Epidermal melanocyte (primary cell): ENCODE measurements around the gene CKMT2.

ENCODE experiments used
- DNase-seq: peaks from one replicate; pipeline ENCODE4 v3.0.0; 2011; ENCODE audit warnings: low spot score; ENCODE audit not compliant: insufficient read length

Gene CKMT2

GRCh38 chr5:81233080-81233634 lies at the start of gene CKMT2:
TSS of gene CKMT2 (plus strand) at chr5:81233322. CDS start at chr5:81251133, 17,811 bp downstream.
- no peak for DNase-seq

- DNase-seq = no peak
Measured at GRCh38 chr5:81183811-81184748, 49.0 kb upstream of the CKMT2 start.

GRCh38 chr5:81184749-81185110 lies 48.4 kb upstream of the CKMT2 start:
- no peak for DNase-seq

GRCh38 chr5:81187885-81188284 lies 45.2 kb upstream of the CKMT2 start:
- DNase-seq = no peak

GRCh38 chr5:81188962-81189361 lies 44.2 kb upstream of the CKMT2 start:
- DNase-seq = no peak

GRCh38 chr5:81189875-81190498 lies 43.1 kb upstream of the CKMT2 start:
- no peak for DNase-seq

GRCh38 chr5:81191726-81192372 lies 41.3 kb upstream of the CKMT2 start:
- no peak for DNase-seq

- DNase-seq = no peak
Measured at GRCh38 chr5:81192373-81192750, 40.8 kb upstream of the CKMT2 start.

GRCh38 chr5:81194633-81195334 lies 38.3 kb upstream of the CKMT2 start:
- DNase-seq = peak; percentile 87

- no peak for DNase-seq
Measured at GRCh38 chr5:81195335-81195929, 37.7 kb upstream of the CKMT2 start.

GRCh38 chr5:81202655-81203054 lies 30.5 kb upstream of the CKMT2 start:
- DNase-seq = no peak

GRCh38 chr5:81203729-81204128 lies 29.4 kb upstream of the CKMT2 start:
- DNase-seq = no peak

GRCh38 chr5:81204205-81204604 lies 28.9 kb upstream of the CKMT2 start:
- no peak for DNase-seq

- DNase-seq = no peak
Measured at GRCh38 chr5:81205058-81205457, 28.1 kb upstream of the CKMT2 start.

GRCh38 chr5:81207009-81207408 lies 26.1 kb upstream of the CKMT2 start:
- no peak for DNase-seq

- DNase-seq = no peak
Measured at GRCh38 chr5:81208904-81209303, 24.2 kb upstream of the CKMT2 start.

GRCh38 chr5:81209386-81209785 lies 23.7 kb upstream of the CKMT2 start:
- DNase-seq = no peak

GRCh38 chr5:81209869-81210493 lies 23.1 kb upstream of the CKMT2 start:
- DNase-seq = no peak

- DNase-seq = no peak
Measured at GRCh38 chr5:81212211-81212751, 20.8 kb upstream of the CKMT2 start.

- no peak for DNase-seq
Measured at GRCh38 chr5:81213070-81213469, 20.1 kb upstream of the CKMT2 start.
